ENCODE measurements around the gene DAGLB.
"Not testable (repeated sequence)": the region's sequence is repeated elsewhere in the genome, so short reads cannot be mapped to it uniquely, and the experiment has no call there.

DAGLB gene

DNA sequence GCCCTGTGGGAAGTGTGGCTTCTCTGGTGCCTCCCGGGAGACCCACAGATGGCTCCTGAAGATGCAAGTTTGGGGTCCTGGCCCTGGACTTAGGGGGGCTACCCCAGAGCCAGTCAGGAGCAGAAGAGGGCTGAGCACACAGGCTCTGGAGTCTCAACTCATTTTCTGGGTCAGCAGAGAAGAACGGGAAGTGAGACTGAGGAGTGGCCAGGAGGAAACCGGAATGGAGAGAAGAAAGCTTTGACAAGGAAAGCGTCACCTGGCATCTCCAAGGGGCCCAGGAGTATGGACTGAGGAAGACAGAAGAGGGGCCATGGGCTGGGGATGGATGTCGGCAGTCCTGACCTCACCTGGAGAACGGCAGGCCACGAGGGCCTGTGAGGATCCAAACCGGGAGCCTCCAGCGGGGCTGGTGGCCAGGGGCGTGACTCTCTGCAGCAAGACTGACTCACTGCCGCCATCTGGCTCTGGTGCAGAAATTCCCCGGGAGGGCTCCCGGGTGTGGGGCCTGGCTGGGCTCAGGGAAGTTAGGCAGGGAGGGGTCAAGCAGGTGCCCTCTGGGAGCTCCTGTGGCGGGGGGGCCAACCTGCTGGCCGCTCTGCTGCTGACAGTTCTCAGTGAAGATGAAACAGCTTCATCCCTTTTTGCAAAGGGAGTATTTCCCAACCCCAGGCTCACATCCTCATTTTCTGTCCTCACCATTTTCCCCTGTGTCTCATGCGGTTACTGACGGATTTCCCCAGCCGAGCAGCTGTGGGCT is 23.6 kb downstream of the DAGLB start:
- no peak for DNase-seq

DNA sequence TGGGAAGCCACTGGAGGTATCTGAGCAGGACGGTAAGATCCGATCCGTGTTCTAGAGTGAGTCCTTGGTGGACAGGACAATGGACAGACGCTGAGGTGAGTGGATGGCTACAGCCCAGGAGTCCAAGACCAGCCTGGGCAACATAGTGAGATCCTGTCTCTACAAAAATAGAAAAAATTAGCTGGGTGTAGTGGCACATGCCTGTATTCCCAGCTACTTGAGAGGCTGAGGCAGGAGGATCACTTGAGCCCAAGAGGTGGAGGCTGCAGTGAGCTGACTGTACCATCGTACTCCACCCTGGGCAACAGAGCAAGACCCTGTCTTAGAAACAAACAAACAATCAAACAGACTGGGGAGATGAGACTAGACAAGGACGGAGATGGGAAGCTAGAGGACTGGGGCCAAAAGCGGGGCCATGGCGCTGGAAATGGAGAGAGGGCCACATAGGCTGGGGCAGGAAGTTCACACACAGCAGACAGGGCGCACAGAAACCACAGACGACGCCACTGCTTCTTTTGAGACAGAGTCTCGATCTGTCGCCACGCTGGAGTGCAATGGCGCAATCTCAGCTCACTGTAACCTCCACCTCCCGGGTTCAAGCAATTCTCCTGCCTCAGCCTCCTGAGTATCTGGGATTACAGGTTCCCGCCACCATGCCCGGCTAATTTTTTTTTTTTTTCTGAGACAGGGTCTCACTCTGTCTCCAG is 24.7 kb downstream of the DAGLB start:
- DNase-seq: no peak

GRCh38 chr7:6422095-6422494 is 25.7 kb downstream of the DAGLB start:
- DNase-seq: no peak

DNA sequence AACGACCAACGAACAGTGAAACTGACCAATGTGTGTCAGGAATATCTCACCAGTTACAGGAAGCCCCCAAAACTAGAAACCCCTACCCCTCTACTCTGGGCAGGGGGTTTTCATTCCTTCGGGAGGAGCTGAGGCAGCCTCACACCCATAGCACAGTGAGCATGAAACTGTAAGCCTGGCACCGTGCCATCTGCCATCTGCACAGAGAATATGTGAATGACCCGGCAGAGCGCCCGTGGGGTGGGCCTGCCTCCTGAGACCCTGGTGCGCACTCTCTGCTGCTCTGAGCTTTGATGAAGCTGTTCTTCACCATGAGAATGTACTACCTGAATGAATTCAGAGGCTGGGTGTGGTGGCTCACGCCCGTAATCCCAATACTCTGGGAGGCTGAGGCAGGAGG is 27.1 kb downstream of the DAGLB start:
- no peak for DNase-seq

GRCh38 chr7:6419310-6419773 is 28.4 kb downstream of the DAGLB start:
- DNase-seq: no peak

DNA sequence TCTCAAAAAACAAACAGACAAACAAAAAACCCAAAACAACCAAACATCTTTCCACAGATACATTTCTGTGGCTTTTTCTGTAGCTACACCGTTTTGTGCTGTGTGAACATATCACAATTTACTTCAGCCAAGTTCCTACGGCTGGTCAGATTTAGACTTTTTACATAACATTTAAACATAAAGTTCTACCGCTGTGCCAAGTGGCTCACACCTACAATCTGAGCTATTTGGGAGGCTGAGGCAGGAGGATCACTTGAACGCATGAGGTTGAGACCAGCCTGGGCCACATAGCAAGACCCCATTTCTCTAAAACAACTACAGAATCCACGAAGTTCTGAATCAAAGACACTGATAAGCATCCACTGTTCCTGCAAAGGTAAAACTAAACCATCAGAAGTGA is 30.3 kb downstream of the DAGLB start:
- no peak for DNase-seq

DNA sequence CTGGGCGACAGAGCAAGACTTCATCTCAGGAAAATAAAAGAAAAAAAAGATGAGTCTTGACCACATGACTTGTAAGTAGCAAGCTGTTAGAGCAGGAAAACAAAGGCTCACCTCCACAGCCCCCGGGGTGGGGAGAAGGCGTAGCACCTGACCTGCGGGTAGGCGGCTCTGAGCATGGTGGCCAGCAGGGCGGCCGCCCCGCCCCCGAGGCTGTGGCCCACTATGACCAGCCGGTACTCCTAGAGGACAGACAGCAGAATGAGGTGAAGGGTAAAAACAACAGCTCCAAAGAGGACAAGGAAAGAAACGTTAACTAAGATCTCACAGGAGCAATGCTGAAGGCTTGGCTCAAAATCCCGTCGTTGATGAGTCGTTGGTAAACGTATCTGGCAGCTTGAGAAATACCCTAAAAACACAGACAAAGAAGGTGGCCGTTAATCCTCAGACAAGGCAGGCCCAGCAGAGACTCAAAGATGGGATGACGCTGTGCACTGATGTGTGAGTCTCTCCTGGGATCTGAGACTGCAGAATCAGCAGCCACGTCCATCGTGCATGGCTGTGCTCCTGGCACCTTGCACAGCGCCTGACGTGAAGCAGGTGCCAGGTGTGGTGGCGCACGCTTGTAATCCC is 31.1 kb downstream of the DAGLB start:
- no peak for DNase-seq

- DNase-seq: no peak
Observed at GRCh38 chr7:6413637-6414036, 34.1 kb downstream of the DAGLB start.

DNA sequence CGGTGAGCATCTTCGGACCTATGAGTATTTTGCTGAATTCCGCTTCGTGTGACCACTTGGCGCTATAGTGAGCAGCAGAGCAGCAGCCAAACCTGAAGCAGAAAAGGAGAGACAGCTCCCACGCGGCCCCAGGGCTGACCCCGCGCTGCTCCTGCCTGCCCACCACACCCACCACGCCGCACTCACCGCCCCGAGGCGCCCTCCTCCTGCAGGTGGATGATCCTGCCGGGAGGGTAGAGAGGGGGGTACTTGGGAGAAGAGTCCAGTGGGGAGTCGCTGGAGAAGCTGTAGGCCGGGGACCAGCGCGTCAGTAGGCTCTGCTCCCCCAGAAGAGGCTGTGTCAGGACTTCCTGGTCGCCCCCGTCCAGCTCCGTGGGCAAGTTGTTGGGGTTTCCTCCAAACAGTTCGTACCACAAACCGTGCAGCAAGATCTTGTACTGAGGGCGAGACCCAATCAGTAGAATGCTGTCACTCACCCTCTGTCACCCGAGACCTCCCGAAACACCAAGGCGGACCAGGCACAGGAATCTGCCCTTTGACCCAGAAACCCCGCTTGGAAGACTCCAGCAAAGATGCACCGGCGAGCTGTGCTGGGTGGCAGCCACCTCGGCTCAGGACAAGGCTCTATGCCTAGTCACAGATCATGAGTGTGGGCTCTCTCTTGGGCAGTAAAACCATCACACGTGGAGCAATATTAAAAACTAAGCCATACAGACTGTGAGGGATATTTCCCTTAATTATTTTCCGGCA is 37.6 kb downstream of the DAGLB start:
- DNase-seq: no peak

GRCh38 chr7:6409091-6409490 is 38.7 kb downstream of the DAGLB start:
- DNase-seq: no peak

DNA sequence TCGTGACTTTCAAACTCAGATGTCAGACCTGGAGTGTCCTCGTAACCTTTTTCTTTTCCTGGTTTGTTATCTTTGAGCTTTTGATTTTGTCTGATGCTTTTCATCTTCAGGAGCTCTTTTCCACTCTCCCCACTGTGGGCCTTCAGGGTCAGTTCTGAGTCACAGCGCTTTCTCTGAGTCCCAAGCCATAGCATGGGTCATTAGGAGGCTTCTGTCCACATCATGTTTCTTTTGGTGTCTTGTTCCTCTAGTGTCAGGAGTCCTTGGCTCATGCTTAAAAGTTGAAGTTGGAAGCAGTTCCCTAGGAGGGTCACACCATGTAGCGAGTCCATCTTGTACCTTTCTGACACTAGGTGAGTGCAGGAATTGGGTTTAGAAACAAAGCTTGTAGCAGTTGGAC is 40.3 kb downstream of the DAGLB start:
- no peak for DNase-seq

DNA sequence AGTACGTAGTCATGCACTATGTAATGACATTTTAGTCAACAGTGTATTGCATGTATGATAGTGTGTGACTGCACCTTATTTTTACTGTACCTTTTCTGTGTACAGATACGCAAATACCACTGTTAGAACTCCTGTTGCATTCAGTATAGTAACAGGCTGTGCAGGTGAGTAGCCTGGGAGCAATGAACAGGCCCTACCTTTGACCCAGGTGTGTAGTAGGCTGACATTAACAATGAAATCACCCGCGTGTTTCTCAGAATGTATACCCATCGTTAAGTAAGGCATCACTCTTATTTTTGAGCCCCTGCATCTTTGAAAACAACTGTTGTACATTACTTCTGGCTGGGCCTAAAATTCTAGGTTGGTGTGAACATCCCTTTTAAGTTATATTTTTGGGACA is 41.6 kb downstream of the DAGLB start:
- DNase-seq: no peak

DNA sequence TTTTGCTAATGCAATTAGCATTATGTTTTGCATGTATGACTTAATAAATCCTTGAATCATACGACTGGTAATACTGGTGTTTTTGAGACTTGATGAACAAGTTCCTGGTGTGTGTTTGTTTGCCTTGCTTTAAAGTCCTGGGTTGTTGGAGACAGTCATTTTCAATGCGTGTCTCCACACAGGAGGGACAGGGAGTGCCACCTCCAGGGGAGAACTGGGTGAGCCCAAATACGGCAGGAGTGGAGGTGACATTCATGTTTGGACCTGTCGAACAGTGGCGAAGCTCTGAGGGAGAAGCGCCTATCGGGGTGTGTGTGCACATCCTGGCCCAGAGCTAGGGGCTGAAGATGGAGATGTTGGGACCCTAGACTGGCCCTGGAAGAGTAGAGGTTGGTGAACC is 43.8 kb downstream of the DAGLB start:
- DNase-seq: no peak

DNA sequence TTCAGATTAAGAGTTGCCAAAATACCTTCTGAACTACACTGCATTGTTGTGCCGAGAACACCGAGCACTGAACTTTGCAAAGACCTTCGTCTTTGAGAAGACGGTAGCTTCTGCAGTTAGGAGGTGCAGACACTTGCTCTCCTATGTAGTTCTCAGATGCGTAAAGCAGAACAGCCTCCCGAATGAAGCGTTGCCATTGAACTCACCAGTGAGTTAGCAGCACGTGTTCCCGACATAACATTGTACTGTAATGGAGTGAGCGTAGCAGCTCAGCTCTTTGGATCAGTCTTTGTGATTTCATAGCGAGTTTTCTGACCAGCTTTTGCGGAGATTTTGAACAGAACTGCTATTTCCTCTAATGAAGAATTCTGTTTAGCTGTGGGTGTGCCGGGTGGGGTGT is 45.0 kb downstream of the DAGLB start:
- DNase-seq: no peak

DNA sequence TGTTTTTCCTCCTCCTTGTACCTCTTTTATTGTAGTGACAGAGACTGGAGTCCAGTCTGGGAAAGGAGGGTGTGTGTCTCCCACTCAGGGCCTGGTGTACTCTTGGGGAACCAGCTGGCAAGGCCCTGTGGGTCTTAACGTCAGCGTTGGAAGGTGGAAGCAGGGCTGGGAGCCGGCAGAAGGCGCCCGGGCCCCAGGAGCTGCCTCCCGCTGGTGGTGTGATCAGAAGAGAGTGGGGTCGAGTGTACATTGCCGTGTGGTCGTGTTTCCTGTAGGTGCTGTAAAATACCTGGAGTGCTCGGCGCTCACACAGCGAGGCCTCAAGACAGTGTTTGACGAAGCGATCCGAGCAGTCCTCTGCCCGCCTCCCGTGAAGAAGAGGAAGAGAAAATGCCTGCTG is 45.7 kb downstream of the DAGLB start:
- no peak for DNase-seq

DNA sequence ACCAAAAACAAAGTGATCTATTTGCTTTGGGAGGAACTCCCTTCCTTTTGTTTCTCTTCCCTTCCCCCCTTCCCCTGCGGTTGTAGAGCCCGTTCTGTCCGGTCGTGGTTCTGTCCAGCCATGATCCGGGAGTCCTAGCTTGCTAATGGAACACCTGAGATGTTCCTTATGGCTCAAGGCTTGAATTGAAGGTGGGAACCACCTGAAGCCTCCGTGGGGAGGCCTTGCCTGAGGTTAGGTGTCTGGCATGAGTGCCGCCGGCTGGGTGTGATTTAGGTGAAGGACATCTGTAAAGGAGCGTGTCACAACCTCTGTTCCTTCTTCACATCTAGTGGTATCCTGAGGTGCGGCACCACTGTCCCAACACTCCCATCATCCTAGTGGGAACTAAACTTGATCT is 46.2 kb downstream of the DAGLB start:
- no peak for DNase-seq

- not testable (repeated sequence) for DNase-seq
Observed at GRCh38 chr7:6400243-6401105, 47.3 kb downstream of the DAGLB start.

DNA sequence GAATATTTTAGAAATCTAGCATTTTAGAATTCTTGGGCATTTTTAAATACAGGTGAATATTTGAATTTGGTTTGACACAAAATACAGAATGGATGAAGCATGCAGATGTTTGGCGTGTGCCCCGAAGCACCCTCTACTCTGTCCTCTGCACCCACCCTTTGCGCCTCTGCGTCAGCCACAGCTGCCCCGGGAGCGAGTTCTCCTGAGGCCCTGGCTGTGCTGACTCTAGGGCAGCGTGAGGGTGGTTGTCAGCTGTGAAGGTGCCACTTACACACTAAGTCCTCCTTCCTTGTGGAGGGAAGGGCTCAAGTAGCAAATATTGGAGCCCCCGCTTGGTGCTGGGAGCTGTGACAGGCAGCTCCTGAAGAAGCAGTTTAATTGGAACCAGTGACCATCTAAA is 48.4 kb downstream of the DAGLB start:
- DNase-seq: no peak

- no peak for DNase-seq
Observed at GRCh38 chr7:6398943-6399342, 48.8 kb downstream of the DAGLB start.

GRCh38 chr7:6397759-6398495 is 49.8 kb downstream of the DAGLB start:
- DNase-seq: not testable (repeated sequence)

GRCh38 chr7:6395898-6396595 is 51.7 kb downstream of the DAGLB start:
- DNase-seq: no peak

Measured in NCI-H146 (cell line).